Measurements from ENCODE around the gene NOL4L.

NOL4L gene

DNA sequence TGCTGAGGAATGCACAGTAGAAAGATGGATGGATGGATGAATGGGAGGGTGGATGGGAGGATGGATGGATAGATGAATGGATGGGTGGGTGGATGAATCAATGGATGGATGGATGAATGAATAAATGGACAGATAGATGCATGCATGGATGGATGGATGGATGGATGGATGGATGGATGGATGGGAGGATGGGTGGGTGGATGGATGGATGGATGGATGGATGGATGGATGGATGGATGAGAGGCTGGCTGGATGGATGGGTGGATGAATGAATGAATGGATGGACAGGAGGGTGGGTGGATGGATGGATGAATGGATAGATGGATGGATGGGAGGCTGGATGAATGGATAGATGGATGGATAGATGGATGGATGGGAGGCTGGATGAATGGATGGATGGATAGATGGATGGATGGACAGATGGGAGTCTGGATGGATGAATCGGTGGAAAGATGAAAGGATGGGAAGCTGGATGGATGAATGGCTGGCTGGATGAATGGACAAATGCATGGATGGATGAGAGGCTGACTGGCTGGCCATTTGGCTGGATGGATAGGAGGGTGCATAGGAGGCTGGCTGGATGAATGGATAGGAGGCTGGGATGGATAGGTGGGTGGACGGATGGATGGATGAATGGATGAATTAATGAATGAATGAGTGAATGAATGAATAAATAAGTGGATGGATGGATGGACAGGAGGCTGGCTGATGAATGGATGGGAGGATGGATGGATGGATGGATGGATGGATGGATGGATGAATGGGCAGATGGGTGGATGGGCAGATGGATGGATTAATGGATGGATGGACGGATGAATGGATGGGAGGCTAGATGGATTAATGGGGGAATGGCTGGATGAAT, 28.3 kb upstream of the NOL4L start:
- no peak for DNase-seq

DNA sequence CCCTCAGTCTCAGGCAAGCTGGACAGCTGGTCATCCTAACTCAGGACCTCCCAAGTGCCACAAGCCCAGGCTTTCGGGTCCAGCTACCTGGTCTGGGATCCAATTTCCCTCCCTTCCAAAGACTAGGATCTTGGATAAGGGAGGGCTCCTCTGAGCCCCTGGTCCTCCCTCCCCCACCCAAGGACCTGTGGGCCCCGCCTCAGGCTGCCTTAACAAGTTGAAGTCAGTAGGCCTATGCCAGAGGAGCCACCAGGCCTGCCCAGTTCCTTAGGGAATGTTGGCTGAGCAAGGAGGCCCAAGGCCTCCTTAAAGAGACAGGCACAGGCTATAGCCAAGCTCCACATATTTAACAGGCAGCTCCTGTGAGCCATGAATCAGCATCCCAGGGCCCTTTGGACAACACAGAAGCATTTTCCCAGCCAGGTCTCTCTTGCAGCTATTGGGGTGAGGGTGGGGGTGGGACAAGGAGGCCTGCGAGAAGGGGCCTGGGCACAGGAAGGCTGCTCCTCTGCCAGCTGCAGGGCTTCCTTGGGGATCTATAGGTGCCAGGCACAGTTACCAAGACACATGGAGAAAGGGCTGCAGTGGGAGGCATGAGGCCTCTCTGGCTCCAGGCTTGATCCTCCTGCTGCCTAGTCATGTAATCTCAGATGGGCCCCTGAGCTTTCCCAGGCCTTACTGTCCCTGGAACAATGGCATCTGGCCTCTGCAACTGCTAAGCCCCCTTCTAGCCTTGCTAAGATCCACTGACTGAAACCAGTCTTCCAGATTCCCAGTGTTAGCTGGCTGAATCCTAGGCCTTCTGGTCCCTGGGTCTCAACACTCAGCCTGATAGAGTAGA, 27.4 kb upstream of the NOL4L start:
- no peak for DNase-seq

- no peak for DNase-seq
Observed at GRCh38 chr20:32611868-32612267, 26.7 kb upstream of the NOL4L start.

- no peak for DNase-seq
Observed at GRCh38 chr20:32611286-32611685, 26.2 kb upstream of the NOL4L start.

- no peak for DNase-seq
Observed at GRCh38 chr20:32610472-32611218, 25.5 kb upstream of the NOL4L start.

DNA sequence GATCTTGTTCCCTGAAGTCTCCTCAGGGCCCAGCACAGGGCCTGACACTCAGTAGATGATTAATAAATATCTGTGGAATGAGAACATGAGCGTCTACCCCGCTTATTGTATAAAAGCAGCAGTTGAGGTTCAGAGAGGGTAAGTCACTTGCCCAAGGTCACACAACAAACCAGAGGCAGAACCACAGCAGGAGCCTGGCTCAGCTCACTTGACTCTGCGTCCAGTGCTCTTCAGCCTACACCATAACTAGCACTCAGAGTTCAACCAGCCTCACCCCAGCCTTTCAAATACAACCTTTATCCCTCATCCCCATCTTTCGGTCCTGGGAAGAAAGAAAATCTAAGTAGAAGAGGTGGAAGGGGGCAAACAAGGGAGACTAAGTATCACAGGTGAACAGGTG, 24.9 kb upstream of the NOL4L start:
- no peak for DNase-seq

DNA sequence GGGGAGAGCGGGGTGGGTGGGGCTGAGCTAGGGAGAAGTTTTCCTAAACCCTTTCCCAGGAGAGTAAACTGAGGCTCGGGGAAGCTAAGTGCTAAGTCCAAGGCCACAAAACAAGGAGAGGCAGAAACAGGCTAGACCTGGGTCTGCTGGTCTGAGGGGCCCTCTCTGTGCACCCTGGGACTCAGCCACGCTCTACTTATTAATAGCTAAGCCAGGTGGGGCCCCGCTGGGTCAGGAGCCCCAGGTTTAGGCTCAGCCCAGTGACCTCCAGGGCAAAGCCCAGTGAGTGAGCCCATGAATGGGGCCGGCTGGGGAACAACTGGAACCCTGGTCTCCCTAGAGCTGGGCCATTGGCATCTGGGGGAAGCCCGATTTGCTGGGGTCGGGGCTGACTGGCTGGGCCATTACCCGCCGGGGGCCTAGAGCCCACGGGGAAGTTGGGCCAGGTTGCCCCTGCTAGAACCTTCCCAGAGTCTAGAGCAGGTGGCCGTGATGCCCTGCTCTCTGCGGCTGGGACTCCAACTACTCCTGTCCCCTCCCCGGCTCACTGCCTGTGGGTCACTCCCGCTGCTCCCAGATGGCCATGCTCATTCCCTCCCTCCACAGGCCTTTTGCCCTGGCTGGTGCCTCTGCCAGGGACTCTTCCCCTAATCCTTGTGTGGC, 24.1 kb upstream of the NOL4L start:
- DNase-seq: no peak

DNA sequence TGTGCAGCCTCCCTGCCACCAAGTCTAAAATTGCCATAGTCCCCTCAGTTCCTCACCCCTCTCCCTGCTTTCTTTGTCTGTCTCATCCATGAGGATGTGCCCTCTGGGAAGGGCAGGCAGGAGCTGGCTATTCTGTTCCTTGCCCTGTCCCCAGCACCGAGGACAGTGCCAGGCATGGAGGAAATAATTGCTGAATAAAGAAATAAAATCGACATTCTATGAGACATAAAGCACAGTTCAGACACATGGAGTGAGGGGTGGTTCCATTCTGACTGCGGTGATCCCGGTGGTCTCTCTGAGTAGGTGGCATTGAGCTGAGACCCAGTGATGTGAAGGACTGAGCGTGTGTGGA, 23.5 kb upstream of the NOL4L start:
- no peak for DNase-seq

DNA sequence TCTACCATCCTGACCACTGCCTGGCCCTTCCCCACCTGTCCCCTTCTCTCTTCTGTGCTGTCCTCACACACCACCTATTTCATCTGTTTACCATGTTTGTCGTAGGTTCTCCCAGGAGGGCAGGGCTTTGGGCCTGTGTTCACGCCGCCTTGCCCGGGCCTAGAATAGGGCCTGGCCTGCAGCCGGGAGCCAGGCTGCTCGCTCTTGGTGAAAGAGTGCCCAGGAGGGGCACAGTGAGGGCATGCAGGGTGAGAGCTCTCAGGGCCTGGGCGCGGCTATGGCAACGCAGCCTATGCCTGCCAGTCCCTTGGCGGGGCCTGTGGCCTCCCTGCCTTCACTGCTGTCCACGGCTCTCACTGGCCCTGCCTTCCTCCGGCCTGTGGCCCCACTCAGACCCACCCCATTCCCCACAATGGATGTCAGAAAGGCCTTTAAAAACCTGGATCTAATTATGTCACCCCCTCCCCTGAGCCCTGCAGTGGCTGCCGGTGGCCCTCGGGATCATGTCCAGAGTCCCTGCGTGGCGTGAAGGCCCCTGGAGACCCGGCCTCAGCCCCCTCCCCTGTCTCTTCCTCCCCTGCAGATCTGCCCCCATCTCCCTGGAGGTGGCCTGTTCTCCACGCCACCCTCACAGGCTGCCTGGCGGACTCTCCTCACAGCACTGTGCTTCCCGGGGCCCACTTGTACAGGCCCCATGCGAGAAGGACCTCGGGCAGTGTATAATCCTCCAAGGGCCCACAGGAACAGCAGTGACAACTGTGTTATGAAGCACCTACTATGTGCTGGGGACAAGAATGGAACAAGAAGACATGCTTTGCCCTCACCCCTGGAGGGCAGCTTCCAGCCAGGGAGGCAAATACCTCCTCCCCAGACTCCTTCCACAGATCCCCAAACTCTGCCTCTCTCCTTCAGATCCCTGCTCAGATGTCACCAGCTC, 22.9 kb upstream of the NOL4L start:
- DNase-seq: no peak

- no peak for DNase-seq
Observed at GRCh38 chr20:32607324-32607723, 22.2 kb upstream of the NOL4L start.

DNA sequence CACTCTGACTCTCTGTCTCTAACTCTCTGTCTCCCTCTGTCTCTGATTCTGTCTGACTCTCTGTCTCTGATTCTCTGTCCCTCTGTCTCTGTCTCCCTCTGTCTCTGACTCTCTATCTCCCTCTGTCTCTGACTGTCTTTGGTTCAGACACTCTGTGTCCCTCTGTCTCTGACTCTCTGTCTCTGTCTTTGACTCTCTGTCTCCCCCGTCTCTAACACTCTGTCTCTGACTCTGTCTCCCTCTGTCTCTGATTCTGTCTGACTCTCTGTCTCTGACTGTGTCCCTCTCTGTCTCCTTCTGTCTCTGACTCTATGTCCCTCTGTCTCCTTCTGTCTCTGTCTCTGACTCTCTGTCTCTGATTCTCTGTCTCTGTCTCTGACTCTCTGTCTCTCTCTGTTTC, 21.7 kb upstream of the NOL4L start:
- DNase-seq: no peak

DNA sequence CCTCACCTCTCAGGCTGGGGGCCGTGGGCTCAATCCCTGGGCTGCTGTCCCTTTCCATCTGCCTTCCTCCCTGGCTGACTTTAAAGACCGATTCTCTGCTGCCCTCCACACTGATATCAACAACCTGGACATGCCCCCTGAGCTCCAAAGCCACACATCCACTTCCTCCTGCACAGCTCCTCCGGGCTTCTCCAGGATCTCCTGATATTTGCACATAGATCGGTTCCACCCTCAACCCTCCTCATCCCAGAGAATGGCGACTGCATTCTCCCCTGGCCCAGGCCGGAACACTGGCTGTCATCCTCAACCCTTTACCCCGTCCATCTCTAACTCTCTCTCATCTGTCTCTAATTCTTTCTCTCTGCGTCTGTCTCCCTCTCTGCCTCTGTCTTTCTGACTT, 21.0 kb upstream of the NOL4L start:
- DNase-seq: no peak

DNA sequence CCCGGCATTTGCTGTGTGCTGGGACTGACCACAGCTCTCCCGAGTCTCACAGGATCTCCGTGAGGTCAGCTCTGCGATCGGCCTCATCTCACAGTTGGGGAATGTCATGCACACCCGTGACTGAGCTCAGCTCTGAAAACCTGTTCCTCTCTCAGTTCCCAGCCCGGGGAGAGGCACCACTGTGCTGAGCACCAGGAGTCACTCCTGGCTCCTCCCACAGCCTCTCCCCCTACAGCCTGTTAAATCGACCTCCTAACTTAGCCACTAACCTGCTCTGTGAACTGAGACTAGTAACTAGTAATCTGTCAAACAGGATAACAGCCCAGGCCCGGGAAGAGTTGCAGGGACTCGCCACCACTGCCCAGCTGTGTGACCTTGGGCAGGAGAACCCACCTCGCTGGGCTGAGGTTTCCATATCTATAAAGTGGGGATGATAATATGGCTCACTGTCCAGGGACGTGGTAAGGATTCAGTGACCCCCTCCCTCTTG, 20.1 kb upstream of the NOL4L start:
- no peak for DNase-seq

GRCh38 chr20:32603046-32603726, 18.1 kb upstream of the NOL4L start:
- DNase-seq: no peak

- no peak for DNase-seq
Observed at GRCh38 chr20:32602273-32602672, 17.1 kb upstream of the NOL4L start.

GRCh38 chr20:32600681-32601237, 15.6 kb upstream of the NOL4L start:
- no peak for DNase-seq

GRCh38 chr20:32599783-32600340, 14.7 kb upstream of the NOL4L start:
- DNase-seq: no peak

- no peak for DNase-seq
Observed at GRCh38 chr20:32598606-32599005, 13.5 kb upstream of the NOL4L start.

GRCh38 chr20:32597714-32598113, 12.6 kb upstream of the NOL4L start:
- no peak for DNase-seq

- DNase-seq: no peak
Observed at GRCh38 chr20:32596681-32597252, 11.6 kb upstream of the NOL4L start.
